Endothelial cell of umbilical vein (primary cell): ENCODE results near the gene ASGR1.

Source experiments
- EZH2 ChIP-seq: IDR thresholded peaks from 2 replicates; pipeline ENCODE4 v1.6.1; 2012; ENCODE audit warnings: borderline replicate concordance, low read depth, mild to moderate bottlenecking, moderate library complexity, low read length, inconsistent platforms; ENCODE audit not compliant: severe bottlenecking
- MYC ChIP-seq: IDR thresholded peaks from one replicate; pipeline ENCODE4 v1.6.1; 2011; ENCODE audit warnings: mild to moderate bottlenecking, low read depth, low read length
- TF ChIP-seq, protein P1 (sequence below), 2 donors: IDR thresholded peaks; 1 replicate in 1 of 2; 2 replicates in 1 of 2; pipeline ENCODE4 v1.5.1; 2011; ENCODE audit warnings: low read length in 2 of 2, mild to moderate bottlenecking in 2 of 2, moderate library complexity in 2 of 2, control low read depth in 1 of 2, inconsistent platforms in 1 of 2, low read depth in 1 of 2; ENCODE audit not compliant: insufficient read depth in 1 of 2; ENCODE audit errors: extremely low read depth in 1 of 2

DNA sequence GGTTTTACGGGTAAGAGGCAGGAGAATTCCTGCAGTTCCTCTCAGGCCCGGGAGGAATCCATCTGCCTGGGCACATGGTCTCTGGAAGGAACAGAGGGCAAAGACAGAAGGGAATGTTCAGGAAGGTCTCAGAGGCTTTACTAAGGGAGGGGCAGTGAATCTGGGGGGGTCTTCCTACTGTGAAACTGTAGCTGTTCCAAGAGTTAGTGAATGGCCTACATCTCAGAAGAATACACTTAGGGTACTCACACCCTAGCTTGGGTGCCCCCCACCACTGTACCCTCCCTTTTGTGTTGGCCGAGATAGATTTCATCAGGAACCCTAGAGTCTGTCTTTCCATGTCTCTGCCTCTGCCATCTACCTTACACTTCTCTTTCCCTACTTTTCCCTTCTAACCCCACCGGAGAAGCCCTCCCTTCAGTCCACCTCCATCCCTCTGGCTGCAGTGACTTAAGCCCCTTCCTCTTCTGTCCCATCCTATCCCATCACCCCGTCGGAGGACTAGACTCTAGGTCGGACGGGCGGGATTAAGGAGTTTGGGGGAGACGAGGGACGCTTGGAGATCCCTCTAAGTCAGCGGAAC lies 40.1 kb upstream of the ASGR1 start:
- TF ChIP-seq EZH2 (no peak), MYC (no peak)
- TF ChIP-seq, protein P1, sequence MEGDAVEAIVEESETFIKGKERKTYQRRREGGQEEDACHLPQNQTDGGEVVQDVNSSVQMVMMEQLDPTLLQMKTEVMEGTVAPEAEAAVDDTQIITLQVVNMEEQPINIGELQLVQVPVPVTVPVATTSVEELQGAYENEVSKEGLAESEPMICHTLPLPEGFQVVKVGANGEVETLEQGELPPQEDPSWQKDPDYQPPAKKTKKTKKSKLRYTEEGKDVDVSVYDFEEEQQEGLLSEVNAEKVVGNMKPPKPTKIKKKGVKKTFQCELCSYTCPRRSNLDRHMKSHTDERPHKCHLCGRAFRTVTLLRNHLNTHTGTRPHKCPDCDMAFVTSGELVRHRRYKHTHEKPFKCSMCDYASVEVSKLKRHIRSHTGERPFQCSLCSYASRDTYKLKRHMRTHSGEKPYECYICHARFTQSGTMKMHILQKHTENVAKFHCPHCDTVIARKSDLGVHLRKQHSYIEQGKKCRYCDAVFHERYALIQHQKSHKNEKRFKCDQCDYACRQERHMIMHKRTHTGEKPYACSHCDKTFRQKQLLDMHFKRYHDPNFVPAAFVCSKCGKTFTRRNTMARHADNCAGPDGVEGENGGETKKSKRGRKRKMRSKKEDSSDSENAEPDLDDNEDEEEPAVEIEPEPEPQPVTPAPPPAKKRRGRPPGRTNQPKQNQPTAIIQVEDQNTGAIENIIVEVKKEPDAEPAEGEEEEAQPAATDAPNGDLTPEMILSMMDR (IDR thresholded peaks at IDR 0.05; ENCODE audit: extremely low read depth in 1 of 2, insufficient read depth in 1 of 2, low read depth in 1 of 2, low read length in 2 of 2): no peak
